Bronchus fibroblast of lung (primary cell): ENCODE data around the gene ZNF521. TPM values are rescaled to one million over a fixed set of nuclear protein-coding genes. Genes with fewer than 3 reads are reported as not detected.

Experiments used
- total RNA-seq: library from RNA; depleted of rRNA; stranded (reverse); fragments of >200 nt; gene quantifications from 2 replicates; pipeline ENCODE4 v1.2.3, GENCODE V29; 2015

Gene ZNF521
- total RNA-seq = 18.4 and 55.1 TPM in 2 replicates

GRCh38 chr18:25351777-25352628 lies at the start of gene ZNF521:
TSS of gene ZNF521 (minus strand) at chr18:25352166. CDS start at chr18:25350946, 1,220 bp downstream.

